Naive thymus-derived CD4-positive, alpha-beta T cell (primary cell): ENCODE data around the gene SYT15B. TPM values are rescaled to one million over a fixed set of nuclear protein-coding genes. Genes with fewer than 3 reads are reported as not detected.
"Not testable (repeated sequence)": the region's sequence is repeated elsewhere in the genome, so short reads cannot be mapped to it uniquely, and the experiment has no call there.

Source experiments
- ATAC-seq: fragments of 150-1000 bp; cut with Tn5 transposase; 2 replicates; pipeline ENCODE4 v1.10.0; 2021; ENCODE audit warnings: mild to moderate bottlenecking, moderate library complexity
- CTCF ChIA-PET: fragments of 350-600 bp; sonication (Branson Sonifier 250); formaldehyde crosslinking; loops from one replicate; lab custom pipeline; 2021; ENCODE audit warnings: antibody characterized with exemption; lab: Charles Lee
- POLR2A ChIA-PET: fragments of 350-600 bp; sonication (Branson Sonifier 250); formaldehyde crosslinking; loops from one replicate; lab custom pipeline; 2021; ENCODE audit warnings: antibody characterized with exemption, inconsistent platforms; lab: Charles Lee
- DNase-seq, 9 donors: peaks; one replicate each; pipeline versions ENCODE4 v3.0.0 to v3.0.0-alpha.2; 2020 to 2022; ENCODE audit warnings: mixed read lengths in 1 of 9
- H3K27ac ChIP-seq: one replicate; pipeline ENCODE4 v1.7.0; 2013; ENCODE audit warnings: mild to moderate bottlenecking, low read depth, low read length, moderate library complexity
- H3K27me3 ChIP-seq, 2 donors: one replicate each; pipeline ENCODE4 v1.7.0; 2013; ENCODE audit warnings: low read length in 2 of 2, mild to moderate bottlenecking in 2 of 2, moderate library complexity in 2 of 2; ENCODE audit not compliant: control insufficient read depth in 2 of 2, insufficient read depth in 2 of 2
- H3K36me3 ChIP-seq, 3 experiments: 1 replicate in 2 of 3; 2 replicates in 1 of 3; pipeline ENCODE4 v1.7.0; 2013; ENCODE audit warnings: low read length in 3 of 3, mild to moderate bottlenecking in 3 of 3, moderate library complexity in 1 of 3; ENCODE audit not compliant: insufficient read depth in 3 of 3, control insufficient read depth in 2 of 3
- H3K4me1 ChIP-seq, 2 donors: one replicate each; pipeline ENCODE4 v1.7.0; 2013; ENCODE audit warnings: low read length in 2 of 2, mild to moderate bottlenecking in 2 of 2, moderate library complexity in 1 of 2; ENCODE audit not compliant: control insufficient read depth in 2 of 2, insufficient read depth in 2 of 2
- H3K4me3 ChIP-seq: 2 replicates; pipeline ENCODE4 v1.7.0; 2013; ENCODE audit warnings: mild to moderate bottlenecking, low read length
- H3K9me3 ChIP-seq, 3 experiments: 1 replicate in 2 of 3; 2 replicates in 1 of 3; pipeline ENCODE4 v1.7.0; 2013; ENCODE audit warnings: low read length in 3 of 3; ENCODE audit not compliant: control insufficient read depth in 2 of 3
- H3K27ac Mint-ChIP-seq, 9 donors: one replicate each; pipeline ENCODE4 v1.8.0; 2020 to 2022; ENCODE audit warnings: mixed read lengths in 9 of 9, mild to moderate bottlenecking in 8 of 9, moderate library complexity in 5 of 9, inconsistent platforms in 2 of 9
- H3K27me3 Mint-ChIP-seq, 5 donors: one replicate each; pipeline ENCODE4 v1.8.0; 2021 to 2022; ENCODE audit warnings: mixed read lengths in 5 of 5, mild to moderate bottlenecking in 1 of 5
- H3K36me3 Mint-ChIP-seq, 5 donors: one replicate each; pipeline ENCODE4 v1.8.0; 2020 to 2022; ENCODE audit warnings: mixed read lengths in 5 of 5, mild to moderate bottlenecking in 3 of 5, inconsistent platforms in 1 of 5
- H3K4me1 Mint-ChIP-seq, 7 donors: one replicate each; pipeline ENCODE4 v1.8.0; 2020 to 2022; ENCODE audit warnings: mixed read lengths in 7 of 7, mild to moderate bottlenecking in 3 of 7, inconsistent platforms in 1 of 7
- H3K4me3 Mint-ChIP-seq, 10 donors: one replicate each; pipeline ENCODE4 v1.8.0; 2020 to 2022; ENCODE audit warnings: mild to moderate bottlenecking in 10 of 10, mixed read lengths in 10 of 10, moderate library complexity in 6 of 10, inconsistent platforms in 2 of 10
- H3K9me3 Mint-ChIP-seq, 11 donors: one replicate each; pipeline ENCODE4 v1.8.0; 2020 to 2022; ENCODE audit warnings: mixed read lengths in 11 of 11, mild to moderate bottlenecking in 4 of 11, inconsistent platforms in 1 of 11, moderate library complexity in 1 of 11
- intact Hi-C, 2 donors: fragments of 100-400 bp; cut with micrococcal nuclease; formaldehyde crosslinking; loops; one replicate each; pipeline ENCODE4 v1.15.1; 2023
- polyA plus RNA-seq, 2 donors: library from polyadenylated mRNA; unstranded; fragments of 300-500 nt; fragmentation: Illumina TruSeq; gene quantifications; one replicate each; pipeline ENCODE4 v1.2.3, GENCODE V29; 2021
- total RNA-seq, 6 experiments: library from RNA in 5 of 6; stranded (reverse) in 5 of 6; gene quantifications; 1 replicate in 5 of 6; 2 replicates in 1 of 6; pipeline ENCODE4 v1.2.3 and lab custom pipeline; 2021 to 2026

The SYT15B gene
- total and polyA plus RNA-seq, 7 experiments from 2014 or later, result 0.12 to 0.24 (median 0.17) TPM; not detected in 4

DNA sequence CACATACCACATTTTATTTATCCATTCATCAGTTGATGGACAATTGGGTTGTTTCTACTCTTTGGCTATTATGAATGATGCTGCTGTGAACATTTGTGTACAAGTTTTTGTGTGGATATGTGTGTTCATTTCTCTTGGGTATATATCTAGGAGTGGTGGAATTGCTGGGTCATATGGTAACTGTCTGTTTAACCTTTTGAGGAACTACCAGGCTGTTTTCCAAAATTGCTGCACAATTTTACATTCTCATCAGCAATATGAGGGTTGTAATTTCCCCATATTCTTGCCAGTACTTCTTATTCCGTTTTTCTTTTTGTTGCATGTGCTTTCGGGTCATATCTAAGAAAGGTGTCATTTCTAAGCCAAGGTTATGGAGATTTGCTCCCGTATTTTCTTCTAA lies 38.3 kb downstream of the SYT15B start:
- H3K36me3 ChIP-seq, H3K9me3 ChIP-seq, H3K27ac Mint-ChIP-seq, H3K36me3 Mint-ChIP-seq, intact Hi-C loops, H3K4me1 ChIP-seq, H3K27ac ChIP-seq, H3K9me3 Mint-ChIP-seq, CTCF ChIA-PET, H3K27me3 ChIP-seq, H3K4me1 Mint-ChIP-seq, DNase-seq, H3K4me3 Mint-ChIP-seq, H3K27me3 Mint-ChIP-seq, H3K4me3 ChIP-seq, POLR2A ChIA-PET: not testable (repeated sequence)
- ATAC-seq, result peak; percentile 32

DNA sequence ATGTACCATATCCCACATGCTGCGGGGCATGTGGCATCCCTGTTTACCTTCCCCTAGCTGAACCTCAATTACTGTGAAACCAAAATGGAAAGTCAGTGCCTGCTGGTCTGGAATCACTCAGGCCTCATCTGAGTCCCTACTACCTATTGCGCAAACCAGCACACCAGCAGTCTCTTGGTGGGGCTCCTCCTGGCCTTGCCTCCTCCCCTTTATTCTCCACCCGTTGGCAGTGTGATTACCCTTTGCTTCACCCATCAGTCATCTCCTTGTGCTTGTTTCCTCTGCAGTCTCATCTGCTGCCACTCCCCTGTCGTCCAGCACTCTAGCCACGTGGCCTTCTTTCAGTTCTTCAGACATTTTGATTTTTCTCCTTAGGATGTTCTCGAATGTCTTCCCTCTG lies 39.3 kb downstream of the SYT15B start:
- POLR2A ChIA-PET, CTCF ChIA-PET, H3K4me1 Mint-ChIP-seq: not testable (repeated sequence)

GRCh38 chr10:47723362-47723761 lies 40.0 kb downstream of the SYT15B start:
- DNase-seq, H3K9me3 ChIP-seq, intact Hi-C loops, CTCF ChIA-PET, H3K36me3 Mint-ChIP-seq, H3K27me3 ChIP-seq, H3K36me3 ChIP-seq, H3K4me1 Mint-ChIP-seq, H3K4me3 Mint-ChIP-seq, ATAC-seq, POLR2A ChIA-PET, H3K4me1 ChIP-seq, H3K27ac ChIP-seq, H3K27me3 Mint-ChIP-seq, H3K9me3 Mint-ChIP-seq, H3K4me3 ChIP-seq, H3K27ac Mint-ChIP-seq: not testable (repeated sequence)

More for the DNA sequence above, 39.3 kb downstream of the SYT15B start:
- H3K27ac ChIP-seq, H3K36me3 ChIP-seq, H3K27me3 ChIP-seq, H3K27ac Mint-ChIP-seq, DNase-seq, H3K4me3 ChIP-seq, H3K9me3 ChIP-seq, intact Hi-C loops, H3K4me1 ChIP-seq, H3K4me3 Mint-ChIP-seq, H3K36me3 Mint-ChIP-seq, H3K27me3 Mint-ChIP-seq, H3K9me3 Mint-ChIP-seq: not testable (repeated sequence)
- peak; percentile 62 for ATAC-seq

- POLR2A ChIA-PET, H3K36me3 Mint-ChIP-seq, H3K27ac Mint-ChIP-seq: not testable (repeated sequence)
Measured at GRCh38 chr10:47717011-47717769, 46.2 kb downstream of the SYT15B start.

More at GRCh38 chr10:47717011-47717769, 46.2 kb downstream of the SYT15B start:
- H3K4me3 ChIP-seq, DNase-seq, H3K27me3 Mint-ChIP-seq, CTCF ChIA-PET, H3K27ac ChIP-seq, H3K36me3 ChIP-seq, H3K27me3 ChIP-seq, intact Hi-C loops, H3K4me3 Mint-ChIP-seq, H3K9me3 Mint-ChIP-seq, H3K4me1 Mint-ChIP-seq, H3K4me1 ChIP-seq, H3K9me3 ChIP-seq, ATAC-seq: not testable (repeated sequence)

Other genes with a start within 250 kb of the SYT15B start
- 10 to 100 TPM in 4 of 5 experiments, 1 to 10 TPM in 1; 9.7 to 20.4 (median 15.6) TPM for gene AGAP9, start 240.0 kb downstream of the SYT15B start, total RNA-seq
- gene AGAP9, start 240.0 kb downstream of the SYT15B start, polyA plus RNA-seq, result under 1 TPM; 0.19 to 0.91 TPM
- gene NPY4R2, start 155.1 kb upstream of the SYT15B start, total RNA-seq, result not detected
- gene NPY4R2, start 155.1 kb upstream of the SYT15B start, polyA plus RNA-seq, result not detected
- gene FAM25C, start 236.2 kb upstream of the SYT15B start, total RNA-seq, result not detected
- gene FAM25C, start 236.2 kb upstream of the SYT15B start, polyA plus RNA-seq, result not detected